Measurements from ENCODE around the gene MPC1.
"Not testable (repeated sequence)": the region's sequence is repeated elsewhere in the genome, so short reads cannot be mapped to it uniquely, and the experiment has no call there.

MPC1 gene

GRCh38 chr6:166394036-166394892 lies 11.5 kb upstream of the MPC1 start:
- Histone ChIP-seq H3K4me2 (ENCODE audit: low read length) (no peak overlapping the region), H3K9me2 (replicated peaks; ENCODE audit: control insufficient read depth, low read length) (no peaks in the 10 kb centered on the region), H3K4me1 (ENCODE audit: control insufficient read depth, low read length) (peaks cover 5% of the 10 kb centered on the region), H3K4me3 (ENCODE audit: low read length) (no peak overlapping the region), H3K27me3 (ENCODE audit: control insufficient read depth, low read length) (no peaks in the 10 kb centered on the region), H3K79me2 (ENCODE audit: control insufficient read depth, low read length) (no peaks in the 10 kb centered on the region), H3K27ac (ENCODE audit: low read depth, low read length) (no peak overlapping the region), H3K36me3 (ENCODE audit: control insufficient read depth, low read length) (no peaks in the 10 kb centered on the region), H3K9me3 (ENCODE audit: control insufficient read depth, insufficient read depth, low read length) (no peaks in the 10 kb centered on the region), H3F3A (ENCODE audit: control insufficient read depth, insufficient read depth) (no peaks in the 10 kb centered on the region), H4K20me1 (ENCODE audit: control insufficient read depth, insufficient read depth, low read depth, low read length) (no peaks in the 10 kb centered on the region)
- no peak for TF ChIP-seq EZH2phosphoT487 (IDR thresholded peaks at IDR 0.05; ENCODE audit: borderline replicate concordance, low read length)
- TF ChIP-seq, protein P1, sequence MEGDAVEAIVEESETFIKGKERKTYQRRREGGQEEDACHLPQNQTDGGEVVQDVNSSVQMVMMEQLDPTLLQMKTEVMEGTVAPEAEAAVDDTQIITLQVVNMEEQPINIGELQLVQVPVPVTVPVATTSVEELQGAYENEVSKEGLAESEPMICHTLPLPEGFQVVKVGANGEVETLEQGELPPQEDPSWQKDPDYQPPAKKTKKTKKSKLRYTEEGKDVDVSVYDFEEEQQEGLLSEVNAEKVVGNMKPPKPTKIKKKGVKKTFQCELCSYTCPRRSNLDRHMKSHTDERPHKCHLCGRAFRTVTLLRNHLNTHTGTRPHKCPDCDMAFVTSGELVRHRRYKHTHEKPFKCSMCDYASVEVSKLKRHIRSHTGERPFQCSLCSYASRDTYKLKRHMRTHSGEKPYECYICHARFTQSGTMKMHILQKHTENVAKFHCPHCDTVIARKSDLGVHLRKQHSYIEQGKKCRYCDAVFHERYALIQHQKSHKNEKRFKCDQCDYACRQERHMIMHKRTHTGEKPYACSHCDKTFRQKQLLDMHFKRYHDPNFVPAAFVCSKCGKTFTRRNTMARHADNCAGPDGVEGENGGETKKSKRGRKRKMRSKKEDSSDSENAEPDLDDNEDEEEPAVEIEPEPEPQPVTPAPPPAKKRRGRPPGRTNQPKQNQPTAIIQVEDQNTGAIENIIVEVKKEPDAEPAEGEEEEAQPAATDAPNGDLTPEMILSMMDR (IDR thresholded peaks at IDR 0.05; ENCODE audit: low read depth, low read length, poor library complexity, severe bottlenecking): no peak

GRCh38 chr6:166393535-166393823 lies 10.7 kb upstream of the MPC1 start:
- Histone ChIP-seq H3K36me3 (ENCODE audit: control insufficient read depth, low read length) (no peaks in the 10 kb centered on the region), H3K27me3 (ENCODE audit: control insufficient read depth, low read length) (no peaks in the 10 kb centered on the region), H3K4me1 (ENCODE audit: control insufficient read depth, low read length) (peaks cover 5% of the 10 kb centered on the region), H3K27ac (ENCODE audit: low read depth, low read length) (no peak overlapping the region), H4K20me1 (ENCODE audit: control insufficient read depth, insufficient read depth, low read depth, low read length) (no peaks in the 10 kb centered on the region), H3K9me3 (ENCODE audit: control insufficient read depth, insufficient read depth, low read length) (no peaks in the 10 kb centered on the region), H3F3A (ENCODE audit: control insufficient read depth, insufficient read depth) (no peaks in the 10 kb centered on the region), H3K9me2 (replicated peaks; ENCODE audit: control insufficient read depth, low read length) (no peaks in the 10 kb centered on the region), H3K4me2 (ENCODE audit: low read length) (no peak overlapping the region), H3K79me2 (ENCODE audit: control insufficient read depth, low read length) (no peaks in the 10 kb centered on the region), H3K4me3 (ENCODE audit: low read length) (no peak overlapping the region)
- TF ChIP-seq, protein P1 (IDR thresholded peaks at IDR 0.05; ENCODE audit: low read depth, low read length, poor library complexity, severe bottlenecking): no peak
- TF ChIP-seq EZH2phosphoT487 (IDR thresholded peaks at IDR 0.05; ENCODE audit: borderline replicate concordance, low read length): no peak

GRCh38 chr6:166392755-166393534 lies 10.2 kb upstream of the MPC1 start:
- not testable (repeated sequence) for H3K9me3 ChIP-seq (ENCODE audit: control insufficient read depth, insufficient read depth, low read length); H3K4me3 ChIP-seq (ENCODE audit: low read length); H3K36me3 ChIP-seq (ENCODE audit: control insufficient read depth, low read length); H4K20me1 ChIP-seq (ENCODE audit: control insufficient read depth, insufficient read depth, low read depth, low read length); H3K9me2 ChIP-seq (replicated peaks; ENCODE audit: control insufficient read depth, low read length); H3K4me1 ChIP-seq (ENCODE audit: control insufficient read depth, low read length); H3F3A ChIP-seq (ENCODE audit: control insufficient read depth, insufficient read depth); H3K27ac ChIP-seq (ENCODE audit: low read depth, low read length); H3K79me2 ChIP-seq (ENCODE audit: control insufficient read depth, low read length); H3K27me3 ChIP-seq (ENCODE audit: control insufficient read depth, low read length); H3K4me2 ChIP-seq (ENCODE audit: low read length)

GRCh38 chr6:166389119-166389518 lies 6.4 kb upstream of the MPC1 start:
- Histone ChIP-seq H3K27me3 (ENCODE audit: control insufficient read depth, low read length) (no peaks in the 10 kb centered on the region), H3K9me2 (replicated peaks; ENCODE audit: control insufficient read depth, low read length) (no peaks in the 10 kb centered on the region), H3K36me3 (ENCODE audit: control insufficient read depth, low read length) (0 out of 2 replicates have a peak, but pooled peaks cover 3% of the 10 kb centered on the region), H3K27ac (ENCODE audit: low read depth, low read length) (no peak overlapping the region), H3K4me3 (ENCODE audit: low read length) (no peak overlapping the region), H3K4me1 (ENCODE audit: control insufficient read depth, low read length) (peaks cover 6% of the 10 kb centered on the region), H3K79me2 (ENCODE audit: control insufficient read depth, low read length) (peaks cover 7% of the 10 kb centered on the region), H3K4me2 (ENCODE audit: low read length) (no peak overlapping the region), H3K9me3 (ENCODE audit: control insufficient read depth, insufficient read depth, low read length) (no peaks in the 10 kb centered on the region), H3F3A (ENCODE audit: control insufficient read depth, insufficient read depth) (no peaks in the 10 kb centered on the region; the same call in 1 of the 2 replicates), H4K20me1 (ENCODE audit: control insufficient read depth, insufficient read depth, low read depth, low read length) (no peaks in the 10 kb centered on the region)
- no peak for TF ChIP-seq EZH2phosphoT487 (IDR thresholded peaks at IDR 0.05; ENCODE audit: borderline replicate concordance, low read length)
- TF ChIP-seq, protein P1 (IDR thresholded peaks at IDR 0.05; ENCODE audit: low read depth, low read length, poor library complexity, severe bottlenecking): no peak
